Ascending aorta (tissue), 2 donors: ENCODE results near the gene SYT1. TPM values are rescaled to one million over a fixed set of nuclear protein-coding genes. Genes with fewer than 3 reads are reported as not detected.

Experiments
- DNase-seq, 2 donors: peaks; one replicate each; pipeline ENCODE4 v3.0.0-alpha.2; 2019; ENCODE audit warnings: low spot score in 2 of 2
- H3K27ac ChIP-seq, 2 donors: fragments of 200-600 bp; sonication (generic); one replicate each; pipeline ENCODE4 v1.5.1; 2016 to 2017; ENCODE audit warnings: mild to moderate bottlenecking in 1 of 2
- H3K27me3 ChIP-seq: fragments of 200-600 bp; sonication (generic); one replicate; pipeline ENCODE4 v1.5.1; 2017
- H3K36me3 ChIP-seq, 2 donors: fragments of 200-600 bp; sonication (generic); one replicate each; pipeline ENCODE4 v1.5.1; 2016
- H3K4me1 ChIP-seq, 2 donors: fragments of 200-600 bp; sonication (generic); one replicate each; pipeline ENCODE4 v1.5.1; 2016 to 2017; ENCODE audit warnings: mild to moderate bottlenecking in 1 of 2
- H3K4me3 ChIP-seq, 2 donors: fragments of 200-600 bp; sonication (generic); one replicate each; pipeline ENCODE4 v1.5.1; 2016 to 2017; ENCODE audit warnings: mild to moderate bottlenecking in 1 of 2
- H3K9me3 ChIP-seq, 2 donors: fragments of 200-600 bp; sonication (generic); one replicate each; pipeline ENCODE4 v1.5.1; 2016
- CTCF ChIP-seq, 3 experiments: fragments of 200-600 bp in 2 of 3; fragments of 450-650 bp in 1 of 3; sonication (generic) in 2 of 3; IDR thresholded peaks; one replicate each; pipeline ENCODE4 v1.5.1; 2016 to 2019; ENCODE audit warnings: antibody characterized with exemption in 3 of 3, mild to moderate bottlenecking in 1 of 3, moderate library complexity in 1 of 3
- intact Hi-C: fragments of 100-400 bp; cut with DNase I; formaldehyde crosslinking; loops from one replicate; pipeline ENCODE4 v1.15.1; 2023
- total RNA-seq: library from RNA; depleted of rRNA; stranded (reverse); fragments of >200 nt; gene quantifications from one replicate; pipeline ENCODE4 v1.1.0, GENCODE V29; 2016

SYT1 gene
- total RNA-seq, 1 donor from 2014 or later = 0.64 TPM

DNA sequence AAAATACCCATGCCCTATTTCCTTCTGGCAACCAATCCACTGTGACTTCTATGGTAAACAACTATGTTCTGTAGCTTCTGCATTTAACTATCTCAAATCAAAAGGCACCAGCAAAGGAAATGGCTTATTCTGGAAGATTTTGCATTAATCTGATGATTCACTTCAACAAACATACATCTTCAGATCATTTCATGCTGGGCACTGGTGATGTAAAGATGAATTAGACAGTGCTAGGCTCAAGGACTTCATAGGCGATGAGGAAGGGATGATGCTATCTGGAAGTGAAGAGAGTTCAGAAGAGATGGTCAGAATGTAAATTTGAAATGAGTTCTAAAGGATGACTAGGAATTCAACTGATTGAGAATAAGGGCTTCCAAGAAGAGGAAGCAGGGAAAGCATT, 462.9 kb downstream of the SYT1 start:
- TF ChIP-seq CTCF (IDR thresholded peaks at IDR 0.05) = no peak
- intact Hi-C loops = no loop called here
- Histone ChIP-seq H3K9me3 (no peaks in the 10 kb centered on the region), H3K27ac (no peak overlapping the region), H3K4me1 (no peaks in the 10 kb centered on the region), H3K36me3 (no peaks in the 10 kb centered on the region), H3K27me3 (no peaks in the 10 kb centered on the region), H3K4me3 (no peak overlapping the region)
- no peak for DNase-seq

DNA sequence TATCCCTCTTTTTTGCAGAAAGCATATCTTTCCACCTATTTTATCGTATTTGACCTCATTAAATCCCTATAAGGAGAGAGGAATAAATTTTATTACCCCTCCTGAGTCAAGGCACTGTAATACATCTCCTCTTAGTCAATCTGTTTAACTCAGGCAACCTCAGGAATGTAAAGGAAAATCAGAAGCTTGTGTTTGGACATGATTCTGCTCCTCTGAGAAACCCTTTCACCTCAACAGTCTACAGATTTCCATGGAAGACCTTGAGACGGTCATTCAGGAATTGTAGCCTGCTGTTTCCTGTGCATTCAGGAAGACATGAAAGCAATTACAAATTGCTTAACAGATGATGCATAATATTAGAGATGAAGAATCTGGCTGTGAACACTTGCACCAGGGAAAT, 465.4 kb downstream of the SYT1 start:
- Histone ChIP-seq H3K4me1 (no peaks in the 10 kb centered on the region), H3K4me3 (no peak overlapping the region), H3K36me3 (no peaks in the 10 kb centered on the region), H3K27ac (no peak overlapping the region), H3K9me3 (no peaks in the 10 kb centered on the region), H3K27me3 (no peaks in the 10 kb centered on the region)
- intact Hi-C loops = no loop called here
- no peak for TF ChIP-seq CTCF (IDR thresholded peaks at IDR 0.05)
- no peak for DNase-seq

DNA sequence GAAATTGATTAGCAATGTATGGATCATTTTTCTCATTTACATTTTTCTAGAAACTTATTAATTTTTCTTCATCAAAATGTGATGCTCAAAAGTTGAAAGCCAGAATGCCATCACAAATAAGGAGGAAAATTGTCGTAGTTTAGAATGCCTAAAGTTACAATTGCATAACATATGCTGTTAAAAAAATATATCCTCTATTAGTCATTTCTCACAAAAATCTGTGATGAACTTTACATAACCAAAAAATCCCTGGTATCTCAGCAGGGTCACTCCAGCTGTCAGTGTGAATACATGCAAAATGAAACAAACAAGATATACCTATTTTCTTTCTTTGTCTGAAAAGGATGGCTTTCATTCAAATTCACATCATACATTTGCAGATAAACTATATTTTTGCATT, 467.3 kb downstream of the SYT1 start:
- no peak overlapping the region for H3K27ac ChIP-seq
- no peak overlapping the region for H3K4me3 ChIP-seq
- no peak for TF ChIP-seq CTCF (IDR thresholded peaks at IDR 0.05)
- intact Hi-C loops = no loop called here
- no peaks in the 10 kb centered on the region for H3K9me3 ChIP-seq
- H3K36me3 ChIP-seq = no peaks in the 10 kb centered on the region
- H3K27me3 ChIP-seq = no peaks in the 10 kb centered on the region
- no peaks in the 10 kb centered on the region for H3K4me1 ChIP-seq
- no peak for DNase-seq

DNA sequence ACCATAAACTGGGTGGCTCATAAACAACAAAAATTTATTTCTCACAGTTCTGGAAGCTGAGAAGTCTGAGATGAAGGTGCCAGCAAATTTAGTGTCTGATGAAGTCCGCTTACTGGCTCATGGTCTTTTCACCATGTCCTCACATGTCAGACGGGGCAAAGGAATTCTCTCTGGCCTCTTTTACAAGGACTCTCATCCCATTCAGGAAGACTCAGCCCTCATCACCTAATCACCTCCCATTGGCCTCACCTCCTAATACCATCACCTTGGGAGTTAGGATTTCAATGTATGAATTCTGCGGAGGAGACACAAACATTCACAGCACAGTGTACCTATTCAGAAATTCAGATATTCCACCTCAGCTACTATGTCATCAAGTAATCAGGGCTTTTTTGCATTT, 468.6 kb downstream of the SYT1 start:
- no peaks in the 10 kb centered on the region for H3K4me1 ChIP-seq
- no peak for DNase-seq
- intact Hi-C loops = no loop called here
- no peaks in the 10 kb centered on the region for H3K9me3 ChIP-seq
- no peak overlapping the region for H3K4me3 ChIP-seq
- H3K27me3 ChIP-seq = no peaks in the 10 kb centered on the region
- H3K27ac ChIP-seq = no peak overlapping the region
- TF ChIP-seq CTCF (IDR thresholded peaks at IDR 0.05) = no peak
- H3K36me3 ChIP-seq = no peaks in the 10 kb centered on the region

DNA sequence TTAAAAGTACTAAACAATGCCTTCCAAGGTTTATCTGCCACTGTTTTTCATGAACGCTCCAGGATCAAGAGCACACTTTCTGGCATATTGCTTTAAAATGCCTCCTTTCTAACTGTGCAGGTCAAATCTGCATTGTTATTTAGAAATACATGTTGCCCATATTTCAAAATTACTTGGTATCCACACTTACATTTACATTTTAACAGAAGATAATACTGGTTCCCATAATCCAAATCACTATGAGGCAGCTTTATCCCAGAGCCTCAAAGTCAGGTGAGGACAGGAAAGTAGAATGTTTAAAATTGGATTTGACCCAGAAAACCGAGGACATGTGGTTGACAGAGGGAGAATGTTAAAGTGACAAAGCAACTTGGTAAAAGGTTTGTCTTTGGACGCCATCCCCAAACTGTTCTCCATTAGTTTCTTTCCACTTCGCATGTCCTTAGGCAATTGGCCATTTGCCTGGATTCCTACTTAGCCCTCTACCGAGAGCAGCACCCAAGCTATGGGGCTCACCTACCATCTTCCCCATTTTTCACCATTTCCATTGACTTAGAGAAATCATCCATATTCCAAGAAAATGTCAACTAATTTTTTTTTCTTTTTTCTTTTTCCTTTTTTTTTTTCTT, 473.2 kb downstream of the SYT1 start:
- no peaks in the 10 kb centered on the region for H3K9me3 ChIP-seq
- intact Hi-C loops = no loop called here
- no peaks in the 10 kb centered on the region for H3K36me3 ChIP-seq
- no peak for TF ChIP-seq CTCF (IDR thresholded peaks at IDR 0.05)
- no peak overlapping the region for H3K27ac ChIP-seq
- H3K4me3 ChIP-seq = no peak overlapping the region
- no peaks in the 10 kb centered on the region for H3K4me1 ChIP-seq
- no peaks in the 10 kb centered on the region for H3K27me3 ChIP-seq
- DNase-seq = no peak
